Activated CD8-positive, alpha-beta memory T cell treated with anti-CD3 and anti-CD28 coated beads, Interleukin-2, amount 50 U/mL, for 4 hours (primary cell): ENCODE data around the gene FIZ1.
A peak's percentile ranks its signal among the peaks of the same experiment; 100 is the strongest.

Experiments used
- DNase-seq: peaks from one replicate; pipeline ENCODE4 v3.0.0-alpha.2; 2020

Gene FIZ1

GRCh38 chr19:55635856-55636440 lies 36.6 kb upstream of the FIZ1 start:
- DNase-seq, result no peak

GRCh38 chr19:55635334-55635717 lies 36.0 kb upstream of the FIZ1 start:
- DNase-seq, result no peak

GRCh38 chr19:55633861-55634260 lies 34.5 kb upstream of the FIZ1 start:
- no peak for DNase-seq

- DNase-seq, result peak; percentile 86
Measured at GRCh38 chr19:55632463-55632834, 33.1 kb upstream of the FIZ1 start.

GRCh38 chr19:55626350-55626749 lies 27.0 kb upstream of the FIZ1 start:
- DNase-seq, result no peak

- no peak for DNase-seq
Measured at GRCh38 chr19:55625004-55625326, 25.6 kb upstream of the FIZ1 start.

- DNase-seq, result peak; percentile 93
Measured at GRCh38 chr19:55624109-55625003, 25.0 kb upstream of the FIZ1 start, which contains the start of gene ZNF784. TSS of gene ZNF784 (minus strand) at chr19:55624566. CDS start at chr19:55624561, 5 bp downstream.

- DNase-seq, result no peak
Measured at GRCh38 chr19:55623561-55623960, 24.2 kb upstream of the FIZ1 start.

GRCh38 chr19:55623130-55623529 lies 23.8 kb upstream of the FIZ1 start:
- DNase-seq, result no peak

- DNase-seq, result no peak
Measured at GRCh38 chr19:55622242-55622969, 23.1 kb upstream of the FIZ1 start.

GRCh38 chr19:55621673-55622231 lies 22.4 kb upstream of the FIZ1 start:
- DNase-seq, result no peak

GRCh38 chr19:55621205-55621672 lies 21.9 kb upstream of the FIZ1 start:
- DNase-seq, result no peak

- peak; percentile 54 for DNase-seq
Measured at GRCh38 chr19:55620410-55621204, 21.3 kb upstream of the FIZ1 start.

GRCh38 chr19:55619286-55619685 lies 20.0 kb upstream of the FIZ1 start:
- DNase-seq, result no peak

- no peak for DNase-seq
Measured at GRCh38 chr19:55618426-55618825, 19.1 kb upstream of the FIZ1 start.

- no peak for DNase-seq
Measured at GRCh38 chr19:55617426-55617825, 18.1 kb upstream of the FIZ1 start.

- no peak for DNase-seq
Measured at GRCh38 chr19:55616395-55616875, 17.1 kb upstream of the FIZ1 start.

GRCh38 chr19:55615543-55616394 lies 16.5 kb upstream of the FIZ1 start:
- DNase-seq, result no peak

- DNase-seq, result no peak
Measured at GRCh38 chr19:55614711-55615542, 15.6 kb upstream of the FIZ1 start.

GRCh38 chr19:55613930-55614710 lies 14.8 kb upstream of the FIZ1 start:
- no peak for DNase-seq
